NCI-H187 (cell line): ENCODE results near the gene E2F2.
"Not testable (repeated sequence)": the region's sequence is repeated elsewhere in the genome, so short reads cannot be mapped to it uniquely, and the experiment has no call there.

Experiments
- DNase-seq, 2 experiments: peaks; one replicate each; lab custom pipeline; 2025; lab: John Stamatoyannopoulos, UW

The E2F2 gene

DNA sequence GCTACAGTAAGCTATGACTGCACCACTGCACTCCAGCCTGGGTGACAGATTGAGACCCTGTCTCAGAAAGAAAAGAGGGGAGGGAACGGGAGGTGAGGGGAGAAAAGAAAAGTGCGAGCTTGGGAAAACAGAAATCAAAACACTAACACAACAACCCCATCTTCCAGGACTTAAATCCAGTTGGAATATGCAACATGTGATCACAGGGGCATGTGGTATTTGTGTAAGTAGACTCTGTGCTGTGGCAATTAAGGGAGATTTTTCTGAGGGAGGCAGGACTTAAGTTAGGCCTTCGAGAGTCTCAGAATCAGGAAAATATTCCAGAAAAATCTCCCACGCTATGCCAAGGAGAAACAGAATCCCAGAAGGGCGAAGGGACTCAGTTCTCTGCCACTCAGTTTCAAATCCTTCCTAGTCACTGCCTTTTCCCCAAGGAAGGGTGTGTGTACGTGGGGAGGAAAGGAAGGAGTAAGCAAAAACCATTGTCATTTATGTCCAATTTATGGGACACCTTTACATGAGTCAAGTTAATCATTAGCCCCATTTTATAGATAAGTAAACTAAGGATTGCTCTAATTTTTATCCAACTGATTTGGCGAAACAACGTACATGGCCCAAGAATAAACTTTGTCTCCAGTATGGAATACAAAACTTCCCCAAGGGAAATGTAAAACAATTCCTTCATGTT lies 16.0 kb upstream of the E2F2 start:
- DNase-seq: no peak

DNA sequence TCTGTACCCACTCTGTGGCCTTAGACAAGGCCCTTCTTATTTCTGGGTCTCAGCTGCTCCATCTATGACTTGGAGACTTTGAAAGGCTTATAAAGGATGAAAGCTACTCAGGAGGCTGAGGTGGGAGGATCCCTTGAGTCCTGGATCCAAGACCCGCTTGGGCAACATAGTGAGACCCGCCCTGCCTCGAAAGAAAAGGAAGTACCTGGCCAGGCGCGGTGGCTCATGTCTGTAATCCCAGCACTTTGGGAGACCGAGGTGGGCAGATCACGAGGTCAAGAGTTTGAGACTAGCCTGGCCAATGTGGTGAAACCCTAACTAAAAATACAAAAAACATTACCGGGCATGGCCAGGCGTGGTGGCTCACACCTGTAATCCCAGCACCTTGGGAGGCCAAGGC lies 14.8 kb upstream of the E2F2 start:
- no peak for DNase-seq

DNA sequence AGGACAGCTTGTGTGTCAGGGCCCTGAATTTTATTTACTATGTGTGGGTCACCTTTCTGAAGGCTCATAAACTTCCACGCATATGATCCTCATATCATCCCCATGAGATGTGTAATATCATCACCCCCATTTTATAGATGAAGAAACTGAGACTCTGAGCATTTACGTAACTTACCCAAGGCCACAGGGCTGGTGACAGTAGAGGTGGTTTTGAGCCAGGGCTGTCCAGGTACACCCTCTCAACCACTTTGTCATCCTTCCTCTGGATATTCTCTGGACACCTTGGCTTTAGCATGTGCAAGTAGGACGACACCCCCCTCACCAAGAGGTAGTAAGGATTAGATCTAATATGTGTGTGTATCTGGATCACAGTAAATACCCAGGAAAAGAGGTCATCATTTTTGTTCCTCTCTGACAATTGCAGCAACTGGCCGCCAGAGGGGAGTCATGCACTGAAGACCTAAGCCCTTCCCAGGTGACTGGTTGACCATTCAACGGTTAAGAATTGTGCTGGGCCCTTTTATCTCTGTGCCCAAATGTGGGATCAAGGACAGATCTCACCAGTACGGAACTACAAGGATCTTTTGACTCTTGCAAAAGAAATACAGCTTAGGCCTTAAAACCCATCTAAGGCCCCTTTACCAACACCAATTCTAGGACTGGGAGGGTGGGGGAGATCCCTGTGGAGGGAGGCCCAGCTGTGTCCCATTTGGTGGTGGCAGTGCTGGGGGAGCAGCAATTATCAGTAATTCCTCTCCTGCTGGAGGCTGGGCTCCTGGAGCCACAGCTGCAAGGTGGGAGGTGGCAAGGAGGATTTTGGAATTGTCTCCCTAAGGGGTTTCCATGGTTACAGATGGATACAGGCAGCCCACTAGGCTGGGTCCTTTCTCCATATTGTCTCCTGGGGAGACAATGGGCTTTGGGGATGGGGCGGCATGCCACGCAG lies 13.7 kb upstream of the E2F2 start:
- DNase-seq: peak; percentile 53 to 67

DNA sequence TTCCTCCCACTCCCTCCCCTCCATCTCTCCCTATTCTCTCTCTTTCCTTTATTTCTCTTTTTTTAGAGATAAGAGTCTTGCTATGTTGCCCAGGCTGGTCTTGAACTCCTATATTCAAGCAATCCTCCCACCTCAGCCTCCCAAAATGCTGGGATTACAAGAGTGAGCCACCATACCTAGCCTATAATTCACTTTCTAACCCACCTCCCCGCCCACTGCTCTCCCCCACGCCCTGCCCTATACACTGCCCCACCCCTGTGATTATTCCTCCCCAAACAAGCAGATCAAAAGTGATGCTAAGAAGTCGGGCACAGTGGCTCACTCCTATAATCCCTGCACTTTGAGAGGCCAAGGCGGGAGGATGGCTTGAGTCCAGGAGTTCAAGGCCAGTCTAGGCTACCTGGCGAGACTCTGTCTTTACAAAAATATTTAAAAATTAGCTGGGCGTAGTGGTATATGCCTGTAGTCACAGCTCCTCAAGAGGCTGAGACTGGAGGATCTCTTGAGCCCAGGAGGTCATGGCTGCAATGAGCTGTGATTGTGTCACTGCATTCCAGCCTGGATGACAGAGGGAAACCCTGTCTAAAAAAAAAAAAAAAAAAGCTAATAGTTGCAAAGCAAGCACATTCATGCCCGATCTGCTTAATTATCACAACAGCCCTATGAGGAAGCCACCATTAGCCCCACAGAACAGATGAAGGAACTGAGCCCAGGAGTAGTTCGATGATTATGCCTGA lies 12.8 kb upstream of the E2F2 start:
- no peak for DNase-seq

DNA sequence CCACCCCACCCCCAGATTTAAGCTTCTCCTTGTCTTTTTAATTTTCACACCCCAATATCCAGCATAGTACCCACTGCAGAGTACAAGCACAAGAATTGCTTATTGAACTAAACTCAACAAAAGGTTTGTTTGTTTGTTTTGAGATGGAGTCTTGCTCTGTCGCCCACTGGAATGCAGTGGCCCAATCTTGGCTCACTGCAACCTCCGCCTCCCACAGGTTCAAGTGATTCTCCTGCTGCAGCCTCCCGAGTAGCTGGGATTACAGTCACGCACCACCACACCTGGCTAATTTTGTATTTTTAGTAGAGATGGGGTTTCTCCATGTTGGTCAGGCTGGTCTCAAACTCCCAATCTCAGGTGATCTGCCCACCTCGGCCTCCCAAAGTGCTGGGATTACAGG lies 11.9 kb upstream of the E2F2 start:
- DNase-seq: not testable (repeated sequence)

DNA sequence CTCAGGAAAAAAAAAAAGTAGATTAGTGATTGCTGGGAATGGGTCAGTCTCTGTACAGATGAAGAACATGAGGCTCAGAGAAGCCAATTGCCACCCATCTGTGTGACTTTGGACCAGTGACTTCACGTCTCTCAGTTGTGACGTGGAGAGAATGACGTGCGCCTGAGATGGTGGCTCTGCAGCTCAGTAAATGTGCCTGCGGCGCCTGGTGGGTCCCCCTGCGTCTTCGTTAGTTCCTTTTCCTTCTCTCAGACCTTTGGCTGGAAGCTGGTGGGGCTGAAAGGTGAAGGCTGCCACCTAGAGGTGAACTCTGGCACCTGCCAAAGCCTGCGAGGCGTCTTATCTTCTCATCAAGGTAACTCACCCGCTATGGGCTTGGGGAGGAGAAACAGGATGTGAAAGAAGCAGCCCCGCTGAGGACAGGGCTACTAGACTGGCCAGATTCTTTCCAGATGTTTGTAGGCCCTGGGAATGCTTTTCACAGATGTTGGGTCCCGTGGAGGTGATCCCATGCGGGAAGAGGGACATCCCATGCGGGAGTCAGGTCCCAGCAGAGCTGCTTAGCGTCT lies 8.7 kb upstream of the E2F2 start:
- peak; percentile 80 to 94 for DNase-seq

DNA sequence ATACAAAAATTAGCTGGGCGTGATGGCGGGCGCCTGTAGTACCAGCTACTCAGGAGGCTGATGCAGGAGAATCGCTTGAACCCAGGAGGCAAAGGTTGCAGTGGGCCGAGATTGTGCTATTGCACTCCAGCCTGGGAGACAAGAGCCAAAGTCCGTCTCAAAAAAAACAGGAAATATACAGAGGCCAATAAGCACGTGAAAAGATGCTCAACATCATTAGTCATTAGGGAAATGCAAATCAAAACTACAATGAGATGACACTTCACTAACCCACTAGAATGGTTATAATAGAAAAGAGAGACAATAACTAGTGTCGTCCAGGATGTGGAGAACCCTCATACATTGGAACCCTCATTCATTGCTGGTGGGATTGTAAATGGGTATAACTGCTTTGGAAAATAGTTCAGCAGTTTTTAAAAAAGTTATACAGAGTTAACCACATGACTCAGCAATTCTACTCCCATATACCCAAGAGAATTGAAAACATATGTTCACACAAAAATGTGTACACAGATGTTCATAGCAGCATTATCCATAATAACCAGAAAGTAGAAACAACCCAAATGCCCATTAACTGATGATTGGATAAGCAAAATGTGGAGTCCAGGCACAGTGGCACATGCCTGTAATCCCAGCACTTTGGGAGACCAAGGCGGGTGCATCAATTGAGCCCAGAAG lies 6.4 kb upstream of the E2F2 start:
- no peak for DNase-seq

DNA sequence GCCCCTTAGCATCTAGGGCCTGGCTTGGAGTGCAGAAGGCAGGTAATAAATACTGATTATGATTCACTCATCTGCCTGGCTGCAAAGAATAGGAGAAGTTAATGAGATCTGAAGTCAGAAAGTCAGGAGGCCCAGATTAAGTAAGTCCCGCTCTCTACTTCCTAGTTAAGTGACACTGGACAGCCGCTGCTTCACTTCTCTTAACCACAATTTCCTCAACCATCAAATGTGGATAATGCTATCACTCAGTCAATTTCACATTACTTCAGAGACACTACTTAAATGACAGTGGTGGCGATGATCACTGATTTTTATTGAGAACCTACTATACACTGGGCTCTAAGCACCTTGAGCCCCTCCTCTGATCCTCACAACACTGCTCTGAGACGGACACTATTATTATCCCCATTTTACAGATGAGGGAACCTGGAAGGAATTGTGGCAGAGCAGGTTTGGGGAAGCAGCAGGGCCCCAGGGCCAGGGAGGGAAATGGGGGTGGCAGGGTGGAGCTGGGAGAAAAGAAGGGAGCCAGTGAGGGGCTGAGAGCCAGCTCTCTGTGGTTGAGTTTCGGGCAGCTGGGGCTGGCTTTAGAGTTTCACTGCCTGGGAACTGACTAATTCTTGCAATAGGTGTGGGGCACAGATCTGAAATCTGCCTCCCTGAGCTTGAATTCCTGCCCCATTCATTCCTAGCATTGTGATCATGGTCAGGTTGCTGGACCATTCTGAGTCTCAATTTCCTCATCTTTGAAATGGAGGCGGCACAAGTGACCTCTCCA lies 2.4 kb upstream of the E2F2 start:
- DNase-seq: no peak

DNA sequence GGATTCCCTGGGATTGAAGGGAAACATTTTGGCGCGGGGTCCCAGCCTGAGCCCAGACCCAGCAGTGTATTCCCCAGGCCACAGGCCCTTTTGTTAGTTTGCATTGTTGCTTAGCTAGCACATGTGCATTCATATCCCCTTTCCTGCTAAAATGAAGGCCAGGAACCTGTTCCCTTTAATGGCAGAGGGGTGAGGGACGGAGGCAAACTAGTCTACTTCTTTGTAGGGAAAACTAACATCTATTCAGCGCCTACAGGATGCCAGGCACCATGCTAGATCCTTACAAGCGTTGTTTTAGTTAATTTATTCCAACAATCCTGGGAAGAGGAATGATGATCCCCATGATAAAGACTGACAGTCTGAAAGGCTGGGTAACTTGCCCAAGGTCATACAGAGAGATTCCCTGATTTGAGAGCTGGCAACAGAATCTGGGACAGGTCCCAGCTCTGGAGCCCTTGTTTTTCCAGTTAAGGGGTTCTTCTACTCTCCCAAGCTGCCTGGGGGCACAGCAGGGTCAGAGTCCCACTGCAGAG lies 595 bp upstream of the E2F2 start:
- DNase-seq: no peak

DNA sequence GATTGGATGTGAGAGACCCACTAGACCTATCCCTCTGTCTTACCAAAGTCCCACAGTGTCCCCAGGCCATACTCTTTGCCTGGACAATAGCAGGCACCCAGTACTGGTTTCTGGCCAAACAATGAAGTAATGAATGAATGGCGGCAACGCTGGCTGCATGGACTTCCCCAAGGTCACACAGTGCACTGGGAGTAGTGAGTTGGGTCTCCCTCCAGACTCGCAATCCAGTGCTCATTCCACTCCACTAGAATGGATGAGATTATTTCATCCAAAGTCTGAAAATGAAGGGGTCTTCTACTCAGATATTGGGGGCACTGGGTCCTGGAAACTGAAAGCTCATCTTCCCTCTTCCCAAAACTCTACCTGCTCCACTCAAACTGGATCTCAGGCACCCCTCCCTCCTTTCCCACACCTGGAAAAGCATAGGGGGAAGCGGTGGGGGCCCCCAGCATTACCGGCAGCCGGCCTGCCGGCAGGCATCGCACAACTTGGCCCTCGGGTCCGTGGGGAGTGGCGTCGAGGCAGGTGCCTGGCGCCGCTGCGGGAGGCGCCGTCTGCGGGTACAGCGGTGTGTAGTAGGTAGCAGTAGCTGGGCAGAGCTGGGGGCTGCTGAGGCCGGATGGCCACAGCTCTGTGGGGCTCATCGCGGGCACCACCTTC lies 816 bp downstream of the E2F2 start:
- no peak for DNase-seq

DNA sequence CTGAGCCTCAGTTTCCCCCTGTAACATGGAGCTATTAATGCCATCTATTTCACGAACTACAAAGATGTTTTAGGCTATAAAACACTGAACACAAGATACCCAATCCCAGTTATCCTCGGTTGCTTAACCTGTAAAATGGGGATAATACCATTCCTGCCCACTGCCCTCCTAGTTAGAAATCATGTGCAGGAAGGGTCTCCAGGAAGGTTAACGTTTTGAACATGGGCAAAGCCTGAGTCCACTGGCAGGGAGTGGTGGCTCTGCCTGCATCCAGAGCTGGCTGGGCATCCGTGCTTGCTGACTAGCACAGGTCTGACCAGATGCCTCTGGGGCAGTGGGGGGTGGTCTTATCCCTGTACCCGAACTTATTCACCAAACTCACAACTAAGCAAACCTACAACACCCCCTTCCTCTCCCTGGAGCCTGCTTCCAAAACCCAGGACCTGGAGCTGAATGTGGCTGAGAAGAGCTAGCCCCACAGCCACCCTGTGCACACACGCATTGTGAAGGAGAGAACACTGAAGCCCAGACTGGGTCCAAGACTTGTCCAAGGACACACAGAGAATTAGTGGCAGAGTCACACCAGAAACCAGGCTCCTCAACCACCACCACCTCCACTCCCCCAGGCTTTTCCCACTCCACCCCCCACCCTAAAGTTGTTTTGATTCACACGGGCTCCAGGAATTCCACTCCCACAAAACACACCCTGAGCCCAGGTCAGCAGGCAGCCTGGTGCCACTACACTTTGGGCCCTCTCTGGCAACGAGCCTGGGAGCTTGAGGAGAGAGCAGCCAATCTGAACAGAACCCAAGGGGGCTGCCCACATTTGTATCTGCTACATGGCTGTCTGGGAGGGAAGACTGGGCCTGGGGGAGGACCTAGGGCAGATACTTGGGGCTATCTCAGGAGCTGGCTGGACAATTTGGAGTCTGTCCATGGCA lies 1.6 kb downstream of the E2F2 start:
- DNase-seq: peak in 1 of 2 experiments; percentile 24

DNA sequence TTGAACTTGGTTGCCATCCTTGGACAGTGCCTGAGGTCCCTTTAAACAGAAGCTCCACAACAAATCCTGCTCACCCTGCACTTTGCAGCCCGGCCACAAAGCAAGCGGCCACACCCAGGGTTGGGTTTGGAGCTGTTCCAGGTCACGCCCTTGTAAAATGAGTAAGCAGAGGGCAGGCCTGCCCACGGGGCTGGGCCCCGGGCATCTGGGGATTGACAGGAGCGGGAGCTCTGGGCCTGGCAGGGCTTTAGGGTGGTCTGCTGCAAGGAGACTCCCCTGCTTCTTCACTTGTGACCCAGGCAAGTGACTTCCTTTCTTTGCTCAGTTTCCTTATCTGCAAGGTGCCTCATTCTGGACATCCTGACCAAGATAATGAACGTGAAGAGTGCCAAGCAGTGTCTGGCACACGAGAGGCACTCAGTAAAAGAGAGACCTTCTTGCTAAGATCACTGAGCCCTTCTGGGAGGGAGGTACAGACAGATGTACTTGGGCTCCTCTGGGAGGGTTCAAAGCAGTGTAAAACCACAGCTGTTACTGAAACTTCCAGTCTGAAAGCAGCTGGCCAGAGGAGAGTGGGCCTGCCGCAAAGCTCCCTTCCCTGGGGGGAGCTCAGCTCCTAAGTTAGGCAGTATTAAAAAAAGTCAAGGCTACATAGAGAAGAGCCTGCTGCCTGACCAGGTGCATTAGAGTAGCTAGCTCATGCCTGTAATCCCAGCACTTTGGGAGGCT lies 2.6 kb downstream of the E2F2 start:
- DNase-seq: peak; percentile 77 to 87

DNA sequence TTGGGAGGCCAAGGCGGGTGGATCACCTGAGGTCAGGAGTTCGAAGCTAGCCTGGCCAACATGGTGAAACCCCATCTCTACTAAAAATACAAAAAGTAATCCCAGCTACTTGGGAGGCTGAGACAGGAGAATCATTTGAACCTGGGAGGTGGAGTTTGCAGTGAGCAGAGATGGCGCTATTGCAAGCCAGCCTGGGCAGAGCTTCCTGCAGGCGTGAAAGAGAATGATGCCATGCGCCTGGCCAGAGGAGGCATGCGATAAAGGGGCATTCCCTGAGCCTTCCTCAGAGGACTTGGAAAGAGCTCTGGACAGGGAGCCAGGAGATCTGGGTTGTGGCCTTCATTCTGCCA lies 3.2 kb downstream of the E2F2 start:
- no peak for DNase-seq

DNA sequence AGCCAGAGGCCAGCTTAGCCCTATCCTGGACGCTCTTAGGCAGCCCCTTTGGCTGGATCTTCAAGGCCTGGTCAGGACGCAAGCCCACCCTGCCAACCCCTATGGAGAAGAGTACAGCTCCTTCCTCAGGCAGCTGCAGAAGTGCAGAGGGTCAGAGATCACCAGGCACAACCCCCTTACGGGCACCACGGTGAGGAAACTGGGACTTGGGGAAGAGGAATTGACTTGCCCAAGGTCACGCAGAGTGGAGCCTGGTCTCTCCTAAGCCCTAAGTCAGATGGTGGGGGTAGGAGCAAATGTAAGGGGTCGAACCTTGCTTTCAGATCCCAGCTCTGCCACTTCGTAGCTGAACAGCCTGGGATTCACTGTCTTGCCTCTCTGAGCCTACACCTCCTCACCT lies 3.7 kb downstream of the E2F2 start:
- DNase-seq: no peak

DNA sequence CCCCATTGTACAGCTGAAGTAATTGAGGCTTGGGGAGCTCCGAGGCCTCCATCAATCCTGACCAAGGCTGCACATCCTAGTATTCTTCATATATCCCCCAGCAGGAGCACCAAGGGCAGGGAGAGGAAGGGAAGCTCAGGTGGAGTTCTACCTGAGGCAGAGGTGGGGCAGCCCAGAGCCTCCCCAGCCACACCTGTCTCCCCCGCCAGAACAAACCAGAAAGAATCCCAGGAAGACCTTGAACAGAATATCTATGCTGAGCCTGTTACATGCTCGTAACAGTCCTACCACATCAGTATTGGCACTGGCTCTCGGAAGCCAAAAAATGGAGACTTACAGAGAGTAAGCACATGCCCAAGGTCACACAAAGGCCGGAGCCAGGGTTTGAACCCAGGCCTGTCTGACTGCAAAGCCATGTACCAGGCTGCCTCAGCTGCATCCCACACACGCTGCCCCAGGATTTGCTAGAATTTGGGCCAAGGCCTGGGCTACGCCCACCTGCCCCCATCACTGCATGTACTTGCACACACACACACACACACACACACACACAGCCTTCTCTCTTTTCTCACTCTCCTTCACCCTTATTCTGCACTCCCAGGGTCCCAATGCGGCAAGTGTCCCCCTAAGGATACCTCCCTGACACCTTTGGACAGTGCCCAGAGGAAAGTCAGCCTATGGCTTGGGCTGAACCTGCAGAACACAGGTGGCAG lies 4.5 kb downstream of the E2F2 start:
- DNase-seq: no peak

DNA sequence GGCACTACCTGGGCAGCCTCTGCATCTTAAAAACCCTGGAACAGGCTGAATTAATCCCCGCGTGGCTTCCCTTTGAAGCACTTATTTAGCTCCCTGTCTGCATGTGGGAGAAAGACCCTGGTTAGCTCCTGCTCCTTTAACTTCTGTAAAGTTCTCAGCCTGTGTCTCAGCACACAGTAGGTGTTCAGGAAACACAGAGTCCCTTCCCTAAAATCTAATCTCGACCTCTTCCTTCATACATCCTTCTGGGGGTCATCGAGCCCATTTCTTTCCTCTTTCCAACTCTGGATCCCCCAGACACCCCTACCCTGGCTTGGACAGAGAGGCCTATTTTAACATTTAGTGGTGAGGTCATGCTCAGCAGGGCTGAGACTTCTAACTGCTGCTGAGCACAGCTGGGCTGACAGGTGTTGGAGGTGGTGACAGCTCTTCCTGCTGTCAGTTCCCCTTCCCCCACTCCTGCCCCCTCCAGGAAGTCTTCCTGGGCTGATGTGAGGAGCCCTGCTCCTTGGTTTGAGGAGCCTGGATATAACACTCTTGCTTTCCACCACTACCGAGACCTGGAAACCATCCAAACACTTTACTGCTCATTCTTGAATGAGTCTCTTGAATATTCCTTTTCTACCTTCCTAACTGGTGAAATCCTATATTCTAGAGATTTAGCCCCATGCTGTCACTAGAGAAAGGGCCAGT lies 5.3 kb downstream of the E2F2 start:
- no peak for DNase-seq
